ENCODE data around the gene DUSP9.

GRCh38 chrX:153633607-153634180 is 13.3 kb upstream of the DUSP9 start:
- TF ChIP-seq CTCF (IDR thresholded peaks at IDR 0.05) (no peak), POLR2AphosphoS5 (IDR thresholded peaks at IDR 0.05; ENCODE audit: insufficient read depth in 1 of 2, low read depth in 1 of 2) (no peak), POLR2A (IDR thresholded peaks at IDR 0.05) (no peak)
